A549 (cell line): ENCODE data around the gene PRRX2. TPM values are rescaled to one million over a fixed set of nuclear protein-coding genes. Genes with fewer than 3 reads are reported as not detected.

Experiments
- ATAC-seq, 2 experiments: fragments of 200-7000 bp in 1 of 2; fragments of >200 bp in 1 of 2; cut with Nextera tagmentation in 1 of 2; cut with Tn5 transposase in 1 of 2; 3 replicates each; pipeline versions ENCODE4 v1.8.0 to v1.9.1; 2018 to 2020; ENCODE audit warnings: mild to moderate bottlenecking in 1 of 2, moderate library complexity in 1 of 2
- CTCF ChIA-PET: fragments of 300-600 bp; sonication (Branson Sonifier 250); formaldehyde crosslinking; extraction: SDS; loops from one replicate; lab custom pipeline; 2021; ENCODE audit warnings: antibody characterized with exemption, inconsistent platforms; lab: Yijun Ruan, JAX
- POLR2A ChIA-PET: fragments of 350-600 bp; formaldehyde crosslinking; extraction: SDS; loops from one replicate; lab custom pipeline; 2021; ENCODE audit warnings: antibody characterized with exemption, inconsistent platforms; lab: Yijun Ruan, JAX
- DNase-seq, 2 experiments: peaks; one replicate each; pipeline versions ENCODE4 v3.0.0 to v3.0.0-alpha.2; 2011 to 2016; ENCODE audit warnings: low read depth in 1 of 2, low spot score in 1 of 2
- FAIRE-seq: peaks from 2 replicates; lab custom pipeline; 2011; peaks lifted over from hg19 to GRCh38; lab: Jason Lieb, UNC
- H3K27ac ChIP-seq, 2 experiments: fragments of >200 bp; sonication (Bioruptor Twin); formaldehyde crosslinking; 3 replicates each; pipeline ENCODE4 v1.5.1; 2016 to 2017
- H3K4me1 ChIP-seq: fragments of >200 bp; sonication (Bioruptor Twin); formaldehyde crosslinking; 3 replicates; pipeline ENCODE4 v1.6.1; 2016
- H3K4me2 ChIP-seq: fragments of >200 bp; sonication (Bioruptor Twin); formaldehyde crosslinking; 3 replicates; pipeline ENCODE4 v1.6.1; 2016
- H3K4me3 ChIP-seq: fragments of >200 bp; sonication (Bioruptor Twin); formaldehyde crosslinking; 3 replicates; pipeline ENCODE4 v1.5.1; 2016
- H3K9me3 ChIP-seq: fragments of >200 bp; sonication (Bioruptor Twin); formaldehyde crosslinking; 3 replicates; pipeline ENCODE4 v1.6.1; 2016
- ATOH8 ChIP-seq: fragments of 250-450 bp; sonication (Bioruptor Pico); IDR thresholded peaks from 2 replicates; pipeline ENCODE4 v1.5.0; 2020; ENCODE audit warnings: low read depth, mild to moderate bottlenecking, moderate library complexity
- BHLHE40 ChIP-seq: IDR thresholded peaks from 2 replicates; pipeline ENCODE4 v1.6.1; 2012; ENCODE audit warnings: low read depth, low read length, inconsistent platforms
- CBX2 ChIP-seq: fragments of 200-600 bp; sonication (generic); IDR thresholded peaks from 2 replicates; pipeline ENCODE4 v1.6.1; 2016; ENCODE audit warnings: low read depth, mild to moderate bottlenecking, borderline replicate concordance
- E2F6 ChIP-seq: IDR thresholded peaks from 2 replicates; pipeline ENCODE4 v1.6.1; 2012; ENCODE audit warnings: low read depth, borderline replicate concordance
- EHF ChIP-seq: fragments of 250-450 bp; sonication (Bioruptor Pico); IDR thresholded peaks from 2 replicates; pipeline ENCODE4 v1.5.0; 2020; ENCODE audit warnings: mild to moderate bottlenecking
- EHMT2 ChIP-seq: fragments of 200-600 bp; sonication (generic); IDR thresholded peaks from 2 replicates; pipeline ENCODE4 v1.6.1; 2016; ENCODE audit warnings: antibody characterized with exemption, low read depth, mild to moderate bottlenecking, moderate library complexity
- GATA3 ChIP-seq: IDR thresholded peaks from 2 replicates; pipeline ENCODE4 v1.6.1; 2012; ENCODE audit warnings: borderline replicate concordance
- HOXA7 ChIP-seq: fragments of 250-450 bp; sonication (Bioruptor Pico); IDR thresholded peaks from 2 replicates; pipeline ENCODE4 v1.5.0; 2020; ENCODE audit warnings: mild to moderate bottlenecking, moderate library complexity
- HOXB5 ChIP-seq: fragments of 250-450 bp; sonication (Bioruptor Pico); IDR thresholded peaks from 2 replicates; pipeline ENCODE4 v1.5.0; 2020; ENCODE audit warnings: mild to moderate bottlenecking, moderate library complexity
- JUN ChIP-seq, 2 experiments: fragments of >200 bp; sonication (Bioruptor Twin); formaldehyde crosslinking; IDR thresholded peaks; 2 replicates in 1 of 2; 3 replicates in 1 of 2; pipeline ENCODE4 v1.6.1; 2016 to 2017
- JUNB ChIP-seq: fragments of >200 bp; sonication (Bioruptor Twin); formaldehyde crosslinking; IDR thresholded peaks from 2 replicates; pipeline ENCODE4 v1.6.1; 2016
- KDM1A ChIP-seq: fragments of 200-600 bp; sonication (generic); IDR thresholded peaks from 2 replicates; pipeline ENCODE4 v1.6.1; 2016; ENCODE audit warnings: low read depth, mild to moderate bottlenecking
- MAX ChIP-seq: IDR thresholded peaks from 2 replicates; pipeline ENCODE4 v1.6.1; 2012
- MYC ChIP-seq: IDR thresholded peaks from 2 replicates; pipeline ENCODE4 v1.6.1; 2012; ENCODE audit warnings: mild to moderate bottlenecking, inconsistent platforms, low read length, improper control_type of control experiment, borderline replicate concordance
- PHF8 ChIP-seq: fragments of 200-600 bp; sonication (generic); IDR thresholded peaks from 2 replicates; pipeline ENCODE4 v1.6.1; 2016; ENCODE audit warnings: low read depth, mild to moderate bottlenecking, antibody characterized with exemption, moderate library complexity, borderline replicate concordance
- POLR2AphosphoS2 ChIP-seq: conservative IDR thresholded peaks from 2 replicates; pipeline ENCODE4 v1.6.1; 2012; ENCODE audit warnings: low read length, improper control_type of control experiment, inconsistent platforms
- REST ChIP-seq: fragments of 200-600 bp; sonication (generic); IDR thresholded peaks from 2 replicates; pipeline ENCODE4 v1.6.1; 2016; ENCODE audit warnings: antibody characterized with exemption, mild to moderate bottlenecking, moderate library complexity
- RFX5 ChIP-seq: fragments of 450-650 bp; IDR thresholded peaks from 2 replicates; pipeline ENCODE4 v1.7.1; 2014; ENCODE audit warnings: antibody characterized with exemption, mild to moderate bottlenecking, moderate library complexity
- TFCP2L1 ChIP-seq: fragments of 250-450 bp; sonication (Bioruptor Pico); IDR thresholded peaks from 2 replicates; pipeline ENCODE4 v1.5.0; 2021; ENCODE audit warnings: mild to moderate bottlenecking
- TP53 ChIP-seq: fragments of 250-450 bp; sonication (Bioruptor Pico); IDR thresholded peaks from 2 replicates; pipeline ENCODE4 v1.5.0; 2021; ENCODE audit warnings: mild to moderate bottlenecking, moderate library complexity
- USF2 ChIP-seq: fragments of 450-650 bp; IDR thresholded peaks from 2 replicates; pipeline ENCODE4 v1.6.1; 2014; ENCODE audit warnings: antibody characterized with exemption
- ZSCAN20 ChIP-seq: fragments of 250-450 bp; sonication (Bioruptor Pico); IDR thresholded peaks from 2 replicates; pipeline ENCODE4 v1.8.0; 2022; ENCODE audit warnings: mild to moderate bottlenecking, moderate library complexity
- WGBS: methylation state at CpG from one replicate; pipeline ENCODE4 v1.1.6; 2017; ENCODE audit errors: missing lambda C conversion rate; 5-methylcytosine and 5-hydroxymethylcytosine counted together
- polyA plus RNA-seq, 4 experiments: library from polyadenylated mRNA; depleted of rRNA in 3 of 4; stranded (reverse); fragments of >200 nt; fragmentation: RNase III in 1 of 4; extraction: RNeasy Plus Mini Kit Qiagen cat#74134 plus additional on column Dnase treatment in 1 of 4; gene quantifications; 2 replicates in 3 of 4; 3 replicates in 1 of 4; pipeline ENCODE4 v1.2.3, GENCODE V29; 2011 to 2017

The PRRX2 gene
- polyA plus RNA-seq, 2 of the 4 experiments (the other 2 are of a cell fraction): 0.90 to 2.7 TPM

GRCh38 chr9:129676975-129677374, 11.5 kb downstream of the PRRX2 start:
- no peak overlapping the region for H3K4me2 ChIP-seq
- H3K9me3 ChIP-seq: no peaks in the 10 kb centered on the region
- H3K4me3 ChIP-seq: no peak overlapping the region
- H3K27ac ChIP-seq: no peak overlapping the region
- WGBS: 84% methylated on average over 12 of the region's 12 CpGs
- ATAC-seq: peak in 1 of 2 experiments; percentile 43; a peak in 2 of 6 replicates
- no peak for DNase-seq
- FAIRE-seq: no peak
- CTCF ChIA-PET: interaction anchor here (0.9 to 4.5 kb wide), 9 partner anchors 10 to 127 kb away, joined by 3 to 22 read pairs (median 5); no protein-coding TSS in a partner anchor
- no peak for TF ChIP-seq CBX2
- no peak for TF ChIP-seq REST
- TF ChIP-seq KDM1A: no peak
- no peak for TF ChIP-seq MYC
- TF ChIP-seq ZSCAN20 (CRISPR knock-in tag): no peak
- no peak for TF ChIP-seq PHF8
- no peak for TF ChIP-seq EHMT2
- TF ChIP-seq RFX5: no peak
- no peak for TF ChIP-seq JUN (IDR thresholded peaks at IDR 0.05)
- TF ChIP-seq EHF (CRISPR knock-in tag): no peak
- TF ChIP-seq TFCP2L1 (CRISPR knock-in tag): no peak
- TF ChIP-seq USF2: no peak
- TF ChIP-seq POLR2AphosphoS2: no peak
- no peak for TF ChIP-seq GATA3
- TF ChIP-seq MAX: no peak
- no peak for TF ChIP-seq HOXB5
- no peak for TF ChIP-seq E2F6
- no peak for TF ChIP-seq HOXA7 (CRISPR knock-in tag)
- no peak for TF ChIP-seq TP53
- TF ChIP-seq, all 56 proteins: peak for 0
- POLR2A ChIA-PET: no interaction called here
- no peaks in the 10 kb centered on the region for H3K4me1 ChIP-seq

- Histone ChIP-seq H3K9me3 (no peaks in the 10 kb centered on the region), H3K4me2 (no peak overlapping the region), H3K4me1 (no peaks in the 10 kb centered on the region), H3K4me3 (no peak overlapping the region), H3K27ac (no peak overlapping the region)
- TF ChIP-seq JUNB (no peak), BHLHE40 (no peak), RFX5 (no peak), ATOH8 (no peak), PHF8 (no peak), HOXB5 (no peak), MAX (no peak)
- WGBS: 80% methylated on average over 9 of the region's 9 CpGs
- ChIA-PET CTCF (interaction anchor here (0.7 to 4.5 kb wide), 8 partner anchors 11 to 573 kb away, joined by 3 to 22 read pairs (median 6); no protein-coding TSS in a partner anchor), POLR2A (no interaction called here)
- no peak for ATAC-seq
- DNase-seq: no peak
- no peak for FAIRE-seq
Observed at GRCh38 chr9:129677456-129677855, 12.0 kb downstream of the PRRX2 start.
